Thoracic aorta (tissue), 2 donors: ENCODE measurements around the gene PCDHB16. TPM values are rescaled to one million over a fixed set of nuclear protein-coding genes. Genes with fewer than 3 reads are reported as not detected.
"Not testable (repeated sequence)": the region's sequence is repeated elsewhere in the genome, so short reads cannot be mapped to it uniquely, and the experiment has no call there.

Source experiments
- ATAC-seq: fragments of 150-250 bp; one replicate; pipeline ENCODE4 v1.8.0; 2017; ENCODE audit warnings: low read depth; ENCODE audit not compliant: insufficient number of reproducible peaks, low FRiP score
- DNase-seq: peaks from one replicate; pipeline ENCODE4 v3.0.0-alpha.2; 2020; ENCODE audit warnings: low spot score
- H3K27ac ChIP-seq, 2 donors: fragments of 200-600 bp; sonication (generic); 1 replicate in 1 of 2; 2 replicates in 1 of 2; pipeline ENCODE4 v1.5.1; 2016; ENCODE audit warnings: mild to moderate bottlenecking in 2 of 2, moderate library complexity in 2 of 2
- H3K27me3 ChIP-seq: fragments of 200-600 bp; sonication (generic); replicated peaks from 2 replicates; pipeline ENCODE4 v1.6.0; 2016; ENCODE audit warnings: mild to moderate bottlenecking; ENCODE audit not compliant: insufficient read depth
- H3K36me3 ChIP-seq: fragments of 200-600 bp; sonication (generic); one replicate; pipeline ENCODE4 v1.5.1; 2016
- H3K4me1 ChIP-seq, 2 donors: fragments of 200-600 bp; sonication (generic); 1 replicate in 1 of 2; 2 replicates in 1 of 2; pipeline versions ENCODE4 v1.5.1 to v1.6.0; 2016; ENCODE audit warnings: low read depth in 2 of 2, mild to moderate bottlenecking in 1 of 2; ENCODE audit not compliant: control insufficient read depth in 1 of 2
- H3K4me3 ChIP-seq: fragments of 200-600 bp; sonication (generic); 2 replicates; pipeline ENCODE4 v1.5.1; 2016; ENCODE audit warnings: mild to moderate bottlenecking
- H3K9me3 ChIP-seq: fragments of 200-600 bp; sonication (generic); 2 replicates; pipeline ENCODE4 v1.5.1; 2016
- total RNA-seq, 2 donors: library from RNA; depleted of rRNA; stranded (reverse); fragments of >200 nt; gene quantifications; one replicate each; pipeline versions ENCODE4 v1.1.0 to v1.2.3, GENCODE V29; 2016
- TF ChIP-seq, protein P1 (sequence below): fragments of 200-600 bp; sonication (generic); IDR thresholded peaks from one replicate; pipeline ENCODE4 v1.5.1; 2019; ENCODE audit warnings: antibody characterized with exemption

PCDHB16 gene
- total RNA-seq, 2 donors from 2014 or later: 9.1 to 11.6 TPM

DNA sequence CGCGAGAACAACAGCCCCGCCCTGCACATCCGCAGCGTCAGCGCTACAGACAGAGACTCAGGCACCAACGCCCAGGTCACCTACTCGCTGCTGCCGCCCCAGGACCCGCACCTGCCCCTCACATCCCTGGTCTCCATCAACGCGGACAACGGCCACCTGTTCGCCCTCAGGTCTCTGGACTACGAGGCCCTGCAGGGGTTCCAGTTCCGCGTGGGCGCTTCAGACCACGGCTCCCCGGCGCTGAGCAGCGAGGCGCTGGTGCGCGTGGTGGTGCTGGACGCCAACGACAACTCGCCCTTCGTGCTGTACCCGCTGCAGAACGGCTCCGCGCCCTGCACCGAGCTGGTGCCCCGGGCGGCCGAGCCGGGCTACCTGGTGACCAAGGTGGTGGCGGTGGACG is 33.3 kb downstream of the PCDHB16 start:
- ATAC-seq, H3K36me3 ChIP-seq, H3K4me3 ChIP-seq, H3K27me3 ChIP-seq, DNase-seq, H3K27ac ChIP-seq, H3K4me1 ChIP-seq: not testable (repeated sequence)
- peaks cover 68% of the 10 kb centered on the region for H3K9me3 ChIP-seq

DNA sequence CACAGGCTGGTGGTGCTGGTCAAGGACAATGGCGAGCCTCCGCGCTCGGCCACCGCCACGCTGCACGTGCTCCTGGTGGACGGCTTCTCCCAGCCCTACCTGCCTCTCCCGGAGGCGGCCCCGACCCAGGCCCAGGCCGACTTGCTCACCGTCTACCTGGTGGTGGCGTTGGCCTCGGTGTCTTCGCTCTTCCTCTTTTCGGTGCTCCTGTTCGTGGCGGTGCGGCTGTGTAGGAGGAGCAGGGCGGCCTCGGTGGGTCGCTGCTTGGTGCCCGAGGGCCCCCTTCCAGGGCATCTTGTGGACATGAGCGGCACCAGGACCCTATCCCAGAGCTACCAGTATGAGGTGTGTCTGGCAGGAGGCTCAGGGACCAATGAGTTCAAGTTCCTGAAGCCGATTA is 33.8 kb downstream of the PCDHB16 start:
- not testable (repeated sequence) for DNase-seq, H3K36me3 ChIP-seq

DNA sequence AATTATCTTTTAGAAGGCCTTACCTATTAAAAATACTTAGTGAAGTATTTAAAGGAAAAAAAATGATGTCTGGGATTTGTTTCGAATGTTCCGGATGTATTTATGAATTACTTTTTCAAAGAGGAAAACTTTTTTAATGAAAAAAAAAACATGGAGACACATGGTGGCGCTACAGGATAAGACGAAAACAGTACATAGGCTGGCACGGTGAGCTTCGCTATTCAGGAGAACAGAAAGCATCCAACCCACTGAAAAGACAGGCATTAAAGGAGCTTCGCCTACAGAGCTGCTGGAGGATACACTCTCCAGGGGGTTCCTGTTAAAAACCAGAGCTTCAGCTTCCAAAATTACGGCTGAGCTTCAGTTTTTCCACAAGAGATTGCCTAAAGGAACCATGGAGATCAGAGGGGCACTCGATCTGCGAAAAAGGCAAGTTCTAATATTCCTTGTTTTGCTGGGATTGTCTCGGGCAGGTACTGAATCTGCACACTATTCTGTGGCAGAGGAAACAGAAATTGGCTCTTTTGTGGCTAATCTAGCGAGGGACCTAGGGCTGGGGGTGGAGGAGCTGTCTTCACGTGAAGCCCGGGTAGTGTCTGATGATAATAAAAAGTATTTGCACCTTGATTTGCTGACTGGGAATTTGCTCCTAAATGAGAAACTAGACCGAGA is 41.1 kb downstream of the PCDHB16 start, which contains the start of gene PCDHB14:
TSS of gene PCDHB14 (plus strand) at position 232 of the 672 bp plus-strand sequence. CDS start at position 395, 163 bp downstream.
- H3K36me3 ChIP-seq: no peaks in the 10 kb centered on the region
- TF ChIP-seq, protein P1, sequence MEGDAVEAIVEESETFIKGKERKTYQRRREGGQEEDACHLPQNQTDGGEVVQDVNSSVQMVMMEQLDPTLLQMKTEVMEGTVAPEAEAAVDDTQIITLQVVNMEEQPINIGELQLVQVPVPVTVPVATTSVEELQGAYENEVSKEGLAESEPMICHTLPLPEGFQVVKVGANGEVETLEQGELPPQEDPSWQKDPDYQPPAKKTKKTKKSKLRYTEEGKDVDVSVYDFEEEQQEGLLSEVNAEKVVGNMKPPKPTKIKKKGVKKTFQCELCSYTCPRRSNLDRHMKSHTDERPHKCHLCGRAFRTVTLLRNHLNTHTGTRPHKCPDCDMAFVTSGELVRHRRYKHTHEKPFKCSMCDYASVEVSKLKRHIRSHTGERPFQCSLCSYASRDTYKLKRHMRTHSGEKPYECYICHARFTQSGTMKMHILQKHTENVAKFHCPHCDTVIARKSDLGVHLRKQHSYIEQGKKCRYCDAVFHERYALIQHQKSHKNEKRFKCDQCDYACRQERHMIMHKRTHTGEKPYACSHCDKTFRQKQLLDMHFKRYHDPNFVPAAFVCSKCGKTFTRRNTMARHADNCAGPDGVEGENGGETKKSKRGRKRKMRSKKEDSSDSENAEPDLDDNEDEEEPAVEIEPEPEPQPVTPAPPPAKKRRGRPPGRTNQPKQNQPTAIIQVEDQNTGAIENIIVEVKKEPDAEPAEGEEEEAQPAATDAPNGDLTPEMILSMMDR: no peak
- no peaks in the 10 kb centered on the region for H3K4me1 ChIP-seq
- DNase-seq: no peak
- peak within 1 kb of the TSS; percentile 42 for H3K4me3 ChIP-seq
- H3K27me3 ChIP-seq: no peaks in the 10 kb centered on the region
- H3K9me3 ChIP-seq: peaks cover 89% of the 10 kb centered on the region
- no peak for ATAC-seq
- H3K27ac ChIP-seq: no peak within 1 kb of the TSS

More for the DNA sequence above, 33.8 kb downstream of the PCDHB16 start:
- H3K27ac ChIP-seq, H3K27me3 ChIP-seq, H3K4me3 ChIP-seq, H3K4me1 ChIP-seq, ATAC-seq: not testable (repeated sequence)
- peaks cover 71% of the 10 kb centered on the region for H3K9me3 ChIP-seq

DNA sequence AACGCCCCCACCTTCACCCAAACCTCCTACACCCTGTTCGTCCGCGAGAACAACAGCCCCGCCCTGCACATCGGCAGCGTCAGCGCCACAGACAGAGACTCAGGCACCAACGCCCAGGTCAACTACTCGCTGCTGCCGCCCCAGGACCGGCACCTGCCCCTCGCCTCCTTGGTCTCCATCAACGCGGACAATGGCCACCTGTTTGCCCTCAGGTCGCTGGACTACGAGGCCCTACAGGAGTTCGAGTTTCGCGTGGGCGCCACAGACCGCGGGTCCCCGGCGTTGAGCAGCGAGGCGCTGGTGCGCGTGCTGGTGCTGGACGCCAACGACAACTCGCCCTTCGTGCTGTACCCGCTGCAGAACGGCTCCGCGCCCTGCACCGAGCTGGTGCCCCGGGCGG is 42.7 kb downstream of the PCDHB16 start:
- not testable (repeated sequence) for H3K27me3 ChIP-seq, ATAC-seq, DNase-seq, H3K4me3 ChIP-seq, H3K36me3 ChIP-seq, H3K27ac ChIP-seq, H3K4me1 ChIP-seq
- peaks cover 82% of the 10 kb centered on the region for H3K9me3 ChIP-seq

DNA sequence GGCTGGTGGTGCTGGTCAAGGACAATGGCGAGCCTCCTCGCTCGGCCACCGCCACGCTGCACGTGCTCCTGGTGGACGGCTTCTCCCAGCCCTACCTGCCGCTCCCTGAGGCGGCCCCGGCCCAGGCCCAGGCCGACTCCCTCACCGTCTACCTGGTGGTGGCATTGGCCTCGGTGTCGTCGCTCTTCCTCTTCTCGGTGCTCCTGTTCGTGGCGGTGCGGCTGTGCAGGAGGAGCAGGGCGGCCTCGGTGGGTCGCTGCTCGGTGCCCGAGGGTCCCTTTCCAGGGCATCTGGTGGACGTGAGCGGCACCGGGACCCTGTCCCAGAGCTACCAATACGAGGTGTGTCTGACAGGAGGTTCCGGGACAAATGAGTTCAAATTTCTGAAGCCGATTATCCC is 43.2 kb downstream of the PCDHB16 start:
- Histone ChIP-seq H3K9me3 (peaks cover 80% of the 10 kb centered on the region), H3K4me3 (peak overlapping the region; percentile 21)
- H3K4me1 ChIP-seq, ATAC-seq, H3K36me3 ChIP-seq, H3K27me3 ChIP-seq, H3K27ac ChIP-seq, DNase-seq: not testable (repeated sequence)

DNA sequence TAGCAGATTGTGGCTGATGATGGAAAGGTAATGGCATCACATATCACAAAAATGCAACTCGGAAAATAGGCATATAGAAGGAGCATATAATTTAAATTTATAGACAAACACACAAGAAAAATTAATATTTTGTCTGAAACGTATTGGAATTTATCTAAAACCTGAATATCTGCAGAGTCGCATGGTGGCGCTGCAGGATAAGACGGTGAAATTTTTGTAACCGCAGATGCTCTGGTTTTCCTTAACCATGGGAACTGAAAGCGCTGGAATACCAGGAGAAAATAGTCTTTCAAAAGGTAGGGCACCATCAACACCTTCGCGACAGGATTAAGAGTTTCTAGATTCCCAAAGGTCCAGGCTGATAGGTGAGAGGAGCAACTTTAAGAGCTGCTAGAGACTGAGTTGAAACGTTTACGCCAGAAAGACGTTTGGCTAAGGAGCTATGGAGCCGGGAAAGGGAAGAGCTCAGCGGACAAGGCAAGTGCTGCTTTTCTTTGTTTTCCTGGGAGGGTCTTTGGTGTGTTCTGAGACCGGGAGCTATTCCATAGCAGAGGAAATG is 52.0 kb downstream of the PCDHB16 start:
- H3K9me3 ChIP-seq: peaks cover 89% of the 10 kb centered on the region
- no peaks in the 10 kb centered on the region for H3K4me1 ChIP-seq
- TF ChIP-seq, protein P1: no peak
- no peaks in the 10 kb centered on the region for H3K27me3 ChIP-seq
- H3K27ac ChIP-seq: no peak overlapping the region
- H3K4me3 ChIP-seq: peak overlapping the region; percentile 60
- no peak for DNase-seq
- H3K36me3 ChIP-seq: no peaks in the 10 kb centered on the region
- ATAC-seq: no peak

Other genes with a start within 250 kb of the PCDHB16 start
- gene PCDHAC2, start 215.9 kb upstream of the PCDHB16 start, total RNA-seq: under 1 TPM in 1 of 2 donors, not detected in 1; 0.71 TPM
- not detected for gene PCDHB1, start 131.0 kb upstream of the PCDHB16 start, total RNA-seq
- gene PCDHB2, start 87.8 kb upstream of the PCDHB16 start, total RNA-seq: 1 to 10 TPM; 2.3 to 4.6 TPM
- 1 to 10 TPM; 2.3 to 3.7 TPM for gene PCDHB3, start 81.9 kb upstream of the PCDHB16 start, total RNA-seq
- gene PCDHB4, start 60.6 kb upstream of the PCDHB16 start, total RNA-seq: 10 to 100 TPM in 1 of 2 donors, 1 to 10 TPM in 1; 2.8 to 14.5 TPM
- gene PCDHB5, start 47.2 kb upstream of the PCDHB16 start, total RNA-seq: 10 to 100 TPM in 1 of 2 donors, 1 to 10 TPM in 1; 4.8 to 11.0 TPM
- 1 to 10 TPM; 3.2 to 3.8 TPM for gene PCDHB6, start 32.3 kb upstream of the PCDHB16 start, total RNA-seq
- 1 to 10 TPM; 4.2 to 7.1 TPM for gene PCDHB7, start 9.7 kb upstream of the PCDHB16 start, total RNA-seq
- gene PCDHB8, start 4.6 kb upstream of the PCDHB16 start, total RNA-seq: 1 to 10 TPM in 1 of 2 donors, under 1 TPM in 1; 0.95 to 1.7 TPM
- gene PCDHB9, start 4.8 kb downstream of the PCDHB16 start, total RNA-seq: 1 to 10 TPM; 4.2 to 9.6 TPM
- gene PCDHB10, start 10.0 kb downstream of the PCDHB16 start, total RNA-seq: 1 to 10 TPM; 6.1 to 9.1 TPM
- gene PCDHB11, start 17.2 kb downstream of the PCDHB16 start, total RNA-seq: 10 to 100 TPM in 1 of 2 donors, 1 to 10 TPM in 1; 6.0 to 10.6 TPM
- 1 to 10 TPM; 7.3 to 7.4 TPM for gene PCDHB12, start 26.3 kb downstream of the PCDHB16 start, total RNA-seq
- gene PCDHB13, start 31.5 kb downstream of the PCDHB16 start, total RNA-seq: 10 to 100 TPM in 1 of 2 donors, 1 to 10 TPM in 1; 8.0 to 16.1 TPM
- gene PCDHB14, start 41.0 kb downstream of the PCDHB16 start, total RNA-seq: 10 to 100 TPM; 10.2 to 14.6 TPM
- gene PCDHB15, start 63.0 kb downstream of the PCDHB16 start, total RNA-seq: 10 to 100 TPM in 1 of 2 donors, 1 to 10 TPM in 1; 6.1 to 10.7 TPM
- gene SLC25A2, start 121.7 kb downstream of the PCDHB16 start, total RNA-seq: 1 to 10 TPM; 2.0 to 3.5 TPM
- gene TAF7, start 138.4 kb downstream of the PCDHB16 start, total RNA-seq: 10 to 100 TPM; 35.9 to 56.1 TPM
- gene PCDHGA1, start 148.1 kb downstream of the PCDHB16 start, total RNA-seq: 1 to 10 TPM in 1 of 2 donors, under 1 TPM in 1; 0.41 to 2.8 TPM
- 10 to 100 TPM in 1 of 2 donors, 1 to 10 TPM in 1; 8.5 to 13.8 TPM for gene PCDHGA2, start 156.4 kb downstream of the PCDHB16 start, total RNA-seq
- 1 to 10 TPM; 5.3 to 9.1 TPM for gene PCDHGA3, start 161.4 kb downstream of the PCDHB16 start, total RNA-seq
- 10 to 100 TPM in 1 of 2 donors, 1 to 10 TPM in 1; 6.8 to 11.4 TPM for gene PCDHGB1, start 167.7 kb downstream of the PCDHB16 start, total RNA-seq
- gene PCDHGA4, start 172.6 kb downstream of the PCDHB16 start, total RNA-seq: 10 to 100 TPM; 11.4 TPM
- gene PCDHGB2, start 177.6 kb downstream of the PCDHB16 start, total RNA-seq: 10 to 100 TPM in 1 of 2 donors, 1 to 10 TPM in 1; 9.7 to 13.4 TPM
- gene PCDHGA5, start 181.8 kb downstream of the PCDHB16 start, total RNA-seq: 10 to 100 TPM in 1 of 2 donors, 1 to 10 TPM in 1; 9.5 to 12.5 TPM
- 10 to 100 TPM; 11.2 to 15.4 TPM for gene PCDHGB3, start 187.9 kb downstream of the PCDHB16 start, total RNA-seq
- 10 to 100 TPM; 12.0 to 13.1 TPM for gene PCDHGA6, start 191.5 kb downstream of the PCDHB16 start, total RNA-seq
- 10 to 100 TPM; 11.9 to 12.2 TPM for gene PCDHGA7, start 200.4 kb downstream of the PCDHB16 start, total RNA-seq
- 10 to 100 TPM; 11.6 to 18.1 TPM for gene PCDHGB4, start 205.3 kb downstream of the PCDHB16 start, total RNA-seq
- 10 to 100 TPM in 1 of 2 donors, 1 to 10 TPM in 1; 7.5 to 13.9 TPM for gene PCDHGA8, start 210.2 kb downstream of the PCDHB16 start, total RNA-seq
- gene PCDHGB5, start 215.6 kb downstream of the PCDHB16 start, total RNA-seq: 10 to 100 TPM; 20.8 to 26.3 TPM
- gene PCDHGA9, start 220.4 kb downstream of the PCDHB16 start, total RNA-seq: 10 to 100 TPM; 12.0 to 18.6 TPM
- gene PCDHGB6, start 225.6 kb downstream of the PCDHB16 start, total RNA-seq: 10 to 100 TPM in 1 of 2 donors, 1 to 10 TPM in 1; 9.5 to 17.2 TPM
- gene PCDHGA10, start 230.6 kb downstream of the PCDHB16 start, total RNA-seq: 10 to 100 TPM; 11.1 to 14.4 TPM
- 10 to 100 TPM; 18.0 to 28.1 TPM for gene PCDHGB7, start 235.3 kb downstream of the PCDHB16 start, total RNA-seq
- 10 to 100 TPM; 10.4 to 11.6 TPM for gene PCDHGA11, start 238.7 kb downstream of the PCDHB16 start, total RNA-seq
- gene PCDHGA12, start 248.1 kb downstream of the PCDHB16 start, total RNA-seq: 10 to 100 TPM; 16.2 to 26.0 TPM